ENCODE measurements around the gene ANTXR2.

The ANTXR2 gene

DNA sequence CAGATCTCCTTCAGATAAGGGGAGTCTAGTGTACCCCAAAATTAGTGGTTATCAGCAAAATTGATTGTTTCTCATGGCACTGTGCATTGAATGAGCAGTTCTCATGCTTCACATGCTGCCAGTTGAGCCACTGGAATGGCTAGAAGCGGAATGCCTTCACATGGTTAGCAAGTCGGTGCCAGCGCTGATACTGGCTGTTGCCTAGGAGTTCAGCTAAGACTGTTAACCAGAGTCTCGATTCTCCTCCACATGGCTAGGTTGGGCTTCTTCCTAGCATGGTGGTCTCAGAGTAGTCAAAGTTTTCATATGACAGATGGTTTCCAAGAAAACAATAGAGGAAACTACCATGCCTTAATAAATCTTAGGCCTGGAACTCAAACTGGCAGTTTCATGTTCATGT, 12.2 kb downstream of the ANTXR2 start:
- Histone ChIP-seq H2AFZ (ENCODE audit: low read depth) (no peak overlapping the region), H3K9ac (no peak overlapping the region), H3K4me1 (ENCODE audit: low read depth, poor library complexity, severe bottlenecking) (no peaks in the 10 kb centered on the region), H3K4me3 (IDR thresholded peaks at IDR 0.05; ENCODE audit: insufficient read depth, low read depth, low read length) (no peak overlapping the region), H3K27me3 (ENCODE audit: insufficient read depth, low read depth) (no peaks in the 10 kb centered on the region), H3K4me2 (no peak overlapping the region), H3K36me3 (ENCODE audit: insufficient read depth) (no peaks in the 10 kb centered on the region; the same call in 1 of the 2 replicates), H3K27ac (no peak overlapping the region), H4K20me1 (ENCODE audit: insufficient read depth) (no peaks in the 10 kb centered on the region), H3K79me2 (ENCODE audit: insufficient read depth, low read depth) (no peaks in the 10 kb centered on the region)
- TF ChIP-seq, protein P1, sequence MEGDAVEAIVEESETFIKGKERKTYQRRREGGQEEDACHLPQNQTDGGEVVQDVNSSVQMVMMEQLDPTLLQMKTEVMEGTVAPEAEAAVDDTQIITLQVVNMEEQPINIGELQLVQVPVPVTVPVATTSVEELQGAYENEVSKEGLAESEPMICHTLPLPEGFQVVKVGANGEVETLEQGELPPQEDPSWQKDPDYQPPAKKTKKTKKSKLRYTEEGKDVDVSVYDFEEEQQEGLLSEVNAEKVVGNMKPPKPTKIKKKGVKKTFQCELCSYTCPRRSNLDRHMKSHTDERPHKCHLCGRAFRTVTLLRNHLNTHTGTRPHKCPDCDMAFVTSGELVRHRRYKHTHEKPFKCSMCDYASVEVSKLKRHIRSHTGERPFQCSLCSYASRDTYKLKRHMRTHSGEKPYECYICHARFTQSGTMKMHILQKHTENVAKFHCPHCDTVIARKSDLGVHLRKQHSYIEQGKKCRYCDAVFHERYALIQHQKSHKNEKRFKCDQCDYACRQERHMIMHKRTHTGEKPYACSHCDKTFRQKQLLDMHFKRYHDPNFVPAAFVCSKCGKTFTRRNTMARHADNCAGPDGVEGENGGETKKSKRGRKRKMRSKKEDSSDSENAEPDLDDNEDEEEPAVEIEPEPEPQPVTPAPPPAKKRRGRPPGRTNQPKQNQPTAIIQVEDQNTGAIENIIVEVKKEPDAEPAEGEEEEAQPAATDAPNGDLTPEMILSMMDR (conservative IDR thresholded peaks at IDR 0.05; ENCODE audit: low read depth, low read length): no peak

DNA sequence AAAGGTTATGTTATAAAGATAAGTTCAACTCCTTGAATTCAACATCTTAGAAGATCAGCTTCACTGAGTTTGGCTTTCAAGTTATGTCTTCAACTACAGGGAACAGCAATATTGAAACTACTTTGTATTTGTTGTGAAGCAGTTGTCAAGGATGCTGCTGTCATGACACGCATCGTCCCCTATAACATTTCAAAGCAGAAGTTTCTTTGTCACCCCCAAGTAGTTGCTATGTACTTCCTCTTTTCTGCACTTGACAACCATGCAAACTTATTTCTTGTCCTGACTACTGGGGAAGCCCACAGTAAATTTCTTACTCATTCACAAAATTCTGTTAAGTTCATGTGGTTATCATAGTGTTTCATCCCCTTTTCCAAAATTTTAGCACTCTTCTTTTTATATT, 14.3 kb downstream of the ANTXR2 start:
- no peaks in the 10 kb centered on the region for H3K79me2 ChIP-seq (ENCODE audit: insufficient read depth, low read depth)

DNA sequence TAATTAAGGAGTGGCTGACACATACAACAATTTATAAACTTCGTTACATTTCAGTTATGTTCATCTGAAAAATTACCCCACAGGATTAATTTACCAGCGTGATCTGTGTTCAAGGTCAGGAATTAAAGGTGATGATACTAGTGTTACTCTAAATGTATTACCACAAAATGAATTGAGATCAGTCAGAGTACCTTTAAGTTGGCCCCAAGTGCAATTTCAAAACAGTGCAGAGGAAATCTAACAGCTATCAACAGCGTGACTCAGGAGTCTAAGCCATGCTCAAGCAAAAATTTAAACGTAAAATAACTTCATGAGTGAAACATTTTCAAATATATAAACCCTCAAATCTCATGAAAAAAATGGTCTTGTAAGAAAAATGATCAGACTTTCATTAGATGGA, 18.7 kb downstream of the ANTXR2 start:
- no peak overlapping the region for H2AFZ ChIP-seq (ENCODE audit: low read depth)
- no peak overlapping the region for H3K27ac ChIP-seq
- H3K4me3 ChIP-seq (IDR thresholded peaks at IDR 0.05; ENCODE audit: insufficient read depth, low read depth, low read length): no peak overlapping the region
- TF ChIP-seq, protein P1 (conservative IDR thresholded peaks at IDR 0.05; ENCODE audit: low read depth, low read length): no peak
- H3K36me3 ChIP-seq (ENCODE audit: insufficient read depth): no peaks in the 10 kb centered on the region
- no peaks in the 10 kb centered on the region for H4K20me1 ChIP-seq (ENCODE audit: insufficient read depth)
- H3K79me2 ChIP-seq (ENCODE audit: insufficient read depth, low read depth): no peaks in the 10 kb centered on the region
- H3K4me1 ChIP-seq (ENCODE audit: low read depth, poor library complexity, severe bottlenecking): peaks cover 13% of the 10 kb centered on the region
- H3K4me2 ChIP-seq: no peak overlapping the region
- no peak overlapping the region for H3K9ac ChIP-seq
- no peaks in the 10 kb centered on the region for H3K27me3 ChIP-seq (ENCODE audit: insufficient read depth, low read depth)

More for the DNA sequence above, 14.3 kb downstream of the ANTXR2 start:
- Histone ChIP-seq H3K36me3 (ENCODE audit: insufficient read depth) (no peaks in the 10 kb centered on the region), H3K27ac (no peak overlapping the region), H2AFZ (ENCODE audit: low read depth) (no peak overlapping the region), H3K9ac (no peak overlapping the region), H4K20me1 (ENCODE audit: insufficient read depth) (no peaks in the 10 kb centered on the region), H3K4me3 (IDR thresholded peaks at IDR 0.05; ENCODE audit: insufficient read depth, low read depth, low read length) (no peak overlapping the region), H3K4me1 (ENCODE audit: low read depth, poor library complexity, severe bottlenecking) (peaks cover 4% of the 10 kb centered on the region), H3K4me2 (no peak overlapping the region), H3K27me3 (ENCODE audit: insufficient read depth, low read depth) (no peaks in the 10 kb centered on the region)
- TF ChIP-seq, protein P1 (conservative IDR thresholded peaks at IDR 0.05; ENCODE audit: low read depth, low read length): no peak

DNA sequence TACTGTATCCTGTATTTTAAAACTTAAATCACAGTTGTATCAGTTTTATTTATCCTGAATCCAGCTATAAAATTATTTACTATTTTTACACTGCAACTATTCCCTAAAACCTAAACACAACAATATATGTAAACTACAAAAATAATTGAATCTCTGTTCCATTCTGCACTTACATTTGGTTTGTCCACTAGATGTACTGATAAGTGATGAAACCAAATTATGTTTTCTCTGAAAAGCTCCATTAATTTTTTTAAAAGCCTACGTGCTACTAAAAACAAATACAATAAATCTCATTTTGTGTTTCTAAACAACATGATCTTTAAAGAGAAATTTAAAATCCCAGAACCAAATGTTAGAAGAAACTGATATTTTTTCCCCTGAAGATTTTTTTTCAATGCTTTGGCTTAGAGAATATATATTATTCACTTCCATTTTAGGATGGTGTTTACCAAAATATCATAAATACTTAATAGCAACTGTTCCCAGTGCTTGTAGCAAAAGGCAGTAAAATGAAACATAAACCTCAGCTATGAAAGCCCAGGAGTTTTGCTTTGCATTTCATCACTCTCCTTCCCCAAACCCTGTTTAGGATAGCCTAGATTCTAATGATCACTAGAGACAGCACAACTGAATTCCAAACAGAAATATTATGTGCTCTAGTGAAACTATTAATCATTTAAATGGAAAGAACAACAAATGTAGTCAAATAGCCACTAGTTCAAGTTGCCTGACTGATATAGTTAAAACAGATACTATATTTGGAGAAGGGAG, 19.7 kb downstream of the ANTXR2 start:
- H3K9ac ChIP-seq: no peak overlapping the region
- TF ChIP-seq, protein P1 (conservative IDR thresholded peaks at IDR 0.05; ENCODE audit: low read depth, low read length): no peak
- no peaks in the 10 kb centered on the region for H3K27me3 ChIP-seq (ENCODE audit: insufficient read depth, low read depth)

More for the DNA sequence above, 19.7 kb downstream of the ANTXR2 start:
- H3K27ac ChIP-seq: no peak overlapping the region
- H3K4me2 ChIP-seq: no peak overlapping the region
- no peak overlapping the region for H3K4me3 ChIP-seq (IDR thresholded peaks at IDR 0.05; ENCODE audit: insufficient read depth, low read depth, low read length)
- H4K20me1 ChIP-seq (ENCODE audit: insufficient read depth): no peaks in the 10 kb centered on the region
- H2AFZ ChIP-seq (ENCODE audit: low read depth): no peak overlapping the region
- H3K4me1 ChIP-seq (ENCODE audit: low read depth, poor library complexity, severe bottlenecking): peaks cover 13% of the 10 kb centered on the region
- no peaks in the 10 kb centered on the region for H3K36me3 ChIP-seq (ENCODE audit: insufficient read depth)
- no peaks in the 10 kb centered on the region for H3K79me2 ChIP-seq (ENCODE audit: insufficient read depth, low read depth)

Data from KMS-11 (cell line).